ENCODE measurements around the gene MTPN. TPM values are rescaled to one million over a fixed set of nuclear protein-coding genes. Genes with fewer than 3 reads are reported as not detected.

Gene MTPN
- total and polyA plus RNA-seq, 10 of the 15 experiments (the other 5 are each of a cell fraction or from before 2014, with no cell fraction given) = 38.7 to 146 (median 85.4) TPM

GRCh38 chr7:135991322-135991721, 14.2 kb upstream of the MTPN start:
- no peaks in the 10 kb centered on the region for H3K79me2 ChIP-seq (ENCODE audit: control insufficient read depth, insufficient read depth, low read length)
- in situ Hi-C loops (cut with MboI) = no loop called here
- POLR2A ChIA-PET = interaction anchor here (0.6 kb wide), 1 partner anchor 69 kb away, joined by 3 read pairs; no protein-coding TSS in a partner anchor
- no peaks in the 10 kb centered on the region for H4K20me1 ChIP-seq (ENCODE audit: control insufficient read depth, insufficient read depth)
- RAD21 ChIA-PET (ENCODE audit: unreplicated experiment) = no interaction called here
- H3K27me3 ChIP-seq (replicated peaks in 1 of 2; ENCODE audit: control insufficient read depth in 2 of 2, insufficient read depth in 2 of 2, low read length in 1 of 2) = no peaks in the 10 kb centered on the region
- 76% methylated on average over 6 of the region's 6 CpGs for WGBS (ENCODE audit: insufficient coverage, insufficient replicate concordance, low lambda C conversion rate, missing lambda C conversion rate)
- H3K27ac ChIP-seq (ENCODE audit: control insufficient read depth, insufficient read depth) = no peak overlapping the region
- DNase-seq (ENCODE audit: low read depth, low spot score) (no peak), ATAC-seq (no peak), FAIRE-seq (no peak)
- BruUV-seq (replicated peaks) = no TSS peak
- H2AFZ ChIP-seq (ENCODE audit: control insufficient read depth, low read depth, low read length) = no peak overlapping the region
- CTCF ChIA-PET = interaction anchor here (0.9 to 1.7 kb wide), 3 partner anchors 9 to 318 kb away, joined by 4 to 5 read pairs (median 4); no protein-coding TSS in a partner anchor
- no peak overlapping the region for H3K4me2 ChIP-seq (ENCODE audit: control insufficient read depth, insufficient read depth)
- peaks cover 3% of the 10 kb centered on the region for H3K4me1 ChIP-seq (ENCODE audit: control insufficient read depth, insufficient read depth, low read length)
- H3K4me3 ChIP-seq = no peak overlapping the region
- no peak overlapping the region for H3K9ac ChIP-seq (ENCODE audit: control insufficient read depth, insufficient read depth, low read length)
- no peaks in the 10 kb centered on the region for H3K9me3 ChIP-seq (replicated peaks; ENCODE audit: control insufficient read depth, insufficient read depth, low read length)
- intact Hi-C loops (cut with micrococcal nuclease; ENCODE audit: unreplicated experiment) = no loop called here
- SMC1A ChIA-PET (ENCODE audit: uncharacterized antibody, unreplicated experiment) = interaction anchor here (0.6 to 2.5 kb wide), 3 partner anchors 16 to 48 kb away, joined by 3 to 11 read pairs (median 4); no protein-coding TSS in a partner anchor
- no peaks in the 10 kb centered on the region for H3K36me3 ChIP-seq (ENCODE audit: control insufficient read depth in 2 of 2, insufficient read depth in 2 of 2, low read length in 1 of 2)
- TF ChIP-seq FOS (IDR thresholded peaks at IDR 0.05; ENCODE audit: borderline replicate concordance, extremely low read depth, insufficient read length) = no peak

DNA sequence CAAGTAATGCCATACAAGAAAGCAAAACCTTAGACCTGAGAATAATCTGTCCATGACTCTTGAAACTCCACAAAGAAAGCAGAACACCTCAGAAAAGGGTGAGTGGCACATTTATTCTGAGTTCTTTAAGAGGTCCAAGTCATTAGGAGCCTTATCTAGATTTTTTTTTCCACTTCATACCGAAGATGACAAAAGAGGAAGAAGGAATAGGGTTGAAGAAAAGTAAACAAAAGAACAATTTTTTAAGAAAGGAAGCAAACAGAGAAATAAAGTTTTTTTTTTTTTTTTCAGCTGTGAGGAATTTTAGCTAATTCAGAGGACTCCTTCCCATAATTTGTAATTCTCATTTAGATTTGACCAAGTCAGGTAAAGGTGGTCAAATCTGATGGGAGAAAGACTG, 13.1 kb upstream of the MTPN start:
- TF ChIP-seq ZNF24 (IDR thresholded peaks at IDR 0.05) (no peak), EZH2 (IDR thresholded peaks at IDR 0.05; ENCODE audit: borderline replicate concordance, control insufficient read depth, low read depth, low read length) (no peak), E4F1 (IDR thresholded peaks at IDR 0.05; ENCODE audit: borderline replicate concordance, partially characterized antibody) (no peak), ETV6 (conservative IDR thresholded peaks at IDR 0.05 in 1 of 2, IDR thresholded peaks at IDR 0.05 in 1 of 2; ENCODE audit: borderline replicate concordance in 1 of 2, low read depth in 1 of 2) (no peak), SMAD1 (IDR thresholded peaks at IDR 0.05; ENCODE audit: low read depth, partially characterized antibody) (no peak)
- SMC1A ChIA-PET (ENCODE audit: uncharacterized antibody, unreplicated experiment) = interaction anchor here (0.7 to 2.5 kb wide), 5 partner anchors 9 to 26 kb away, joined by 3 to 11 read pairs (median 3); no protein-coding TSS in a partner anchor
- Histone ChIP-seq H3K9ac (ENCODE audit: control insufficient read depth, insufficient read depth, low read length) (no peak overlapping the region), H2AFZ (ENCODE audit: control insufficient read depth, low read depth, low read length) (no peak overlapping the region), H3K36me3 (ENCODE audit: control insufficient read depth in 2 of 2, insufficient read depth in 2 of 2, low read length in 1 of 2) (no peaks in the 10 kb centered on the region), H3K9me3 (replicated peaks; ENCODE audit: control insufficient read depth, insufficient read depth, low read length) (no peaks in the 10 kb centered on the region; the same call in 2 of the 3 replicates), H3K27me3 (replicated peaks in 1 of 2; ENCODE audit: control insufficient read depth in 2 of 2, insufficient read depth in 2 of 2, low read length in 1 of 2) (no peaks in the 10 kb centered on the region), H3K4me3 (no peak overlapping the region), H3K27ac (ENCODE audit: control insufficient read depth, insufficient read depth) (no peak overlapping the region), H3K79me2 (ENCODE audit: control insufficient read depth, insufficient read depth, low read length) (no peaks in the 10 kb centered on the region), H4K20me1 (ENCODE audit: control insufficient read depth, insufficient read depth) (no peaks in the 10 kb centered on the region), H3K4me2 (ENCODE audit: control insufficient read depth, insufficient read depth) (no peak overlapping the region), H3K4me1 (ENCODE audit: control insufficient read depth, insufficient read depth, low read length) (peaks cover 3% of the 10 kb centered on the region)
- CTCF ChIA-PET = interaction anchor here (0.7 to 1.7 kb wide), 3 partner anchors 15 to 317 kb away, joined by 3 to 4 read pairs (median 3); no protein-coding TSS in a partner anchor
- FAIRE-seq (no peak), ATAC-seq (peak; percentile 13; the same call in 1 of the 3 replicates), DNase-seq (ENCODE audit: low read depth, low spot score) (no peak)
- intact Hi-C loops (cut with micrococcal nuclease; ENCODE audit: unreplicated experiment) (no loop called here), in situ Hi-C loops (cut with MboI) (no loop called here)
- no TSS peak for BruUV-seq (replicated peaks)
- POLR2A ChIA-PET = no interaction called here
- RAD21 ChIA-PET (ENCODE audit: unreplicated experiment) = interaction anchor here (0.8 to 1.2 kb wide), 2 partner anchors 15 to 65 kb away, joined by 3 read pairs; no protein-coding TSS in a partner anchor
- WGBS (ENCODE audit: insufficient coverage, insufficient replicate concordance, low lambda C conversion rate, missing lambda C conversion rate) = 0% methylated on average over 1 of the region's 1 CpG

Data from GM12878 (cell line).